K562 treated with DMSO at 1 percent for 24 hours (cell line): ENCODE data around the gene ZNF486. TPM values are rescaled to one million over a fixed set of nuclear protein-coding genes. Genes with fewer than 3 reads are reported as not detected.

ENCODE experiments used
- total RNA-seq: library from RNA; unstranded; fragments of 300-600 nt; gene quantifications from 2 replicates; pipeline ENCODE4 v1.2.3, GENCODE V29; 2022; ENCODE audit warnings: low read depth; ENCODE audit not compliant: insufficient read depth

Gene ZNF486
- total RNA-seq, result 1.1 and 1.3 TPM in 2 replicates

GRCh38 chr19:20167020-20167644, at the start of gene ZNF486:
Gene ZNF486 (plus strand): TSS chr19:20167214. CDS start chr19:20167331, 117 bp downstream.

Other genes starting within 250 kb of the ZNF486 start
- gene ZNF682, start 127.7 kb upstream of the ZNF486 start, total RNA-seq, result not detected in 2 replicates
- 1.0 and 1.5 TPM in 2 replicates for gene ZNF90, start 89.2 kb upstream of the ZNF486 start, total RNA-seq